Neural cell (in vitro differentiated cells): ENCODE data around the gene TSR2.

Experiments
- CTCF ChIP-seq: fragments of 450-650 bp; IDR thresholded peaks from 2 replicates; pipeline ENCODE4 v1.5.1; 2014; ENCODE audit warnings: antibody characterized with exemption, mild to moderate bottlenecking, moderate library complexity; ENCODE audit not compliant: poor library complexity, severe bottlenecking
- EP300 ChIP-seq: fragments of 450-650 bp; conservative IDR thresholded peaks from 2 replicates; pipeline ENCODE4 v1.6.1; 2014; ENCODE audit warnings: antibody characterized with exemption, mild to moderate bottlenecking, moderate library complexity; ENCODE audit not compliant: poor library complexity, severe bottlenecking
- EZH2 ChIP-seq: fragments of 200-600, 300-800 bp; shearing (Covaris generic), sonication (generic); IDR thresholded peaks from 2 replicates; pipeline ENCODE4 v1.6.1; 2014; ENCODE audit warnings: antibody characterized with exemption, low read length, borderline replicate concordance, mild to moderate bottlenecking; ENCODE audit not compliant: insufficient read depth, poor library complexity, severe bottlenecking
- MXI1 ChIP-seq: fragments of 450-650 bp; conservative IDR thresholded peaks from 2 replicates; pipeline ENCODE4 v1.6.1; 2014; ENCODE audit warnings: antibody characterized with exemption, mild to moderate bottlenecking; ENCODE audit not compliant: poor library complexity, severe bottlenecking
- POLR2AphosphoS5 ChIP-seq: IDR thresholded peaks from 2 replicates; pipeline ENCODE4 v1.6.1; 2012
- SMC3 ChIP-seq: fragments of 450-650 bp; conservative IDR thresholded peaks from 2 replicates; pipeline ENCODE4 v1.6.1; 2014; ENCODE audit warnings: antibody characterized with exemption, mild to moderate bottlenecking, moderate library complexity; ENCODE audit not compliant: poor library complexity
- TAF1 ChIP-seq: IDR thresholded peaks from 2 replicates; pipeline ENCODE4 v1.6.1; 2012; ENCODE audit warnings: low read depth
- TF ChIP-seq, protein P1 (sequence below): IDR thresholded peaks from 2 replicates; pipeline ENCODE4 v1.6.1; 2012; ENCODE audit warnings: borderline replicate concordance

DNA sequence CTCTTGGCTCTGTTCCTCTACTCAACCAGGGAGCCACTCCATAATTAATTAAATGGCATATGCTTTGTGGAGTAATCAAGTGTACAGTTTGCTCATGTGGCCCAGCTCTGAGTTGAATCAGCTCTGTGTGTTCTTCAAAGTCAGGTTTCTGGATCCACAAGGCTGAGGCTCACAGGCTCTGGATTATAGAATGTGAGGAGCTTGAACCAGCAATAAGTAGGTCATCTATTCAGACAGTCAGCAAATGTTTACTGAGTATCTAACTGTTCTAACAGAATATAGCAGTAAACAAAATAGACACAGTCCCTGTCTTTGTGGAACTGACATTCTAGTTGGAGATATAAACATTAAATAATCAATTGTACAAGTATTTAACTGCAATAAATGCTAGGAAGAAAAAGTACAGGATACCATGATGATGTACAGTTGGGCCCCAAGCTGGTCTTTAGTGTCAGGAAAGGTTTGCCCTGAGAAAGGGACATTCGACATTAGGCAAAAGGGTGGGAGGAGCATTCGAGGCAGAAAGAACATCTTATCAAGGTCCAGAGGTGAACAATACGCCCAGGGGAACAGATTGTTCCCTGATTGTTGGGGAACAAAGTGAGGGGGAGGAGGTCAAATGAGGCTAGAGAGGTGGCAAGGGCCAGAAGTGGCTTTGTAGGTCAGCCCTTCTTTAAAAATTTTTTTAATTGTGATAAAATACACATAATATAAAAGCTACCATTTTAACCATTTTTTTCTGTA lies 20.5 kb upstream of the TSR2 start:
- no peak for TF ChIP-seq EZH2
- no peak for TF ChIP-seq CTCF
- no peak for TF ChIP-seq POLR2AphosphoS5
- TF ChIP-seq SMC3: no peak
- no peak for TF ChIP-seq EP300
- TF ChIP-seq, protein P1, sequence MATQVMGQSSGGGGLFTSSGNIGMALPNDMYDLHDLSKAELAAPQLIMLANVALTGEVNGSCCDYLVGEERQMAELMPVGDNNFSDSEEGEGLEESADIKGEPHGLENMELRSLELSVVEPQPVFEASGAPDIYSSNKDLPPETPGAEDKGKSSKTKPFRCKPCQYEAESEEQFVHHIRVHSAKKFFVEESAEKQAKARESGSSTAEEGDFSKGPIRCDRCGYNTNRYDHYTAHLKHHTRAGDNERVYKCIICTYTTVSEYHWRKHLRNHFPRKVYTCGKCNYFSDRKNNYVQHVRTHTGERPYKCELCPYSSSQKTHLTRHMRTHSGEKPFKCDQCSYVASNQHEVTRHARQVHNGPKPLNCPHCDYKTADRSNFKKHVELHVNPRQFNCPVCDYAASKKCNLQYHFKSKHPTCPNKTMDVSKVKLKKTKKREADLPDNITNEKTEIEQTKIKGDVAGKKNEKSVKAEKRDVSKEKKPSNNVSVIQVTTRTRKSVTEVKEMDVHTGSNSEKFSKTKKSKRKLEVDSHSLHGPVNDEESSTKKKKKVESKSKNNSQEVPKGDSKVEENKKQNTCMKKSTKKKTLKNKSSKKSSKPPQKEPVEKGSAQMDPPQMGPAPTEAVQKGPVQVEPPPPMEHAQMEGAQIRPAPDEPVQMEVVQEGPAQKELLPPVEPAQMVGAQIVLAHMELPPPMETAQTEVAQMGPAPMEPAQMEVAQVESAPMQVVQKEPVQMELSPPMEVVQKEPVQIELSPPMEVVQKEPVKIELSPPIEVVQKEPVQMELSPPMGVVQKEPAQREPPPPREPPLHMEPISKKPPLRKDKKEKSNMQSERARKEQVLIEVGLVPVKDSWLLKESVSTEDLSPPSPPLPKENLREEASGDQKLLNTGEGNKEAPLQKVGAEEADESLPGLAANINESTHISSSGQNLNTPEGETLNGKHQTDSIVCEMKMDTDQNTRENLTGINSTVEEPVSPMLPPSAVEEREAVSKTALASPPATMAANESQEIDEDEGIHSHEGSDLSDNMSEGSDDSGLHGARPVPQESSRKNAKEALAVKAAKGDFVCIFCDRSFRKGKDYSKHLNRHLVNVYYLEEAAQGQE: no peak
- TF ChIP-seq TAF1: no peak
- TF ChIP-seq MXI1: no peak
